ENCODE measurements around the gene RCAN1. TPM values are rescaled to one million over a fixed set of nuclear protein-coding genes. Genes with fewer than 3 reads are reported as not detected.

The RCAN1 gene
- total and polyA plus RNA-seq, 2 of the 8 experiments (the other 6 are each of a cell fraction or from before 2014, with no cell fraction given): 1.7 to 6.4 TPM

DNA sequence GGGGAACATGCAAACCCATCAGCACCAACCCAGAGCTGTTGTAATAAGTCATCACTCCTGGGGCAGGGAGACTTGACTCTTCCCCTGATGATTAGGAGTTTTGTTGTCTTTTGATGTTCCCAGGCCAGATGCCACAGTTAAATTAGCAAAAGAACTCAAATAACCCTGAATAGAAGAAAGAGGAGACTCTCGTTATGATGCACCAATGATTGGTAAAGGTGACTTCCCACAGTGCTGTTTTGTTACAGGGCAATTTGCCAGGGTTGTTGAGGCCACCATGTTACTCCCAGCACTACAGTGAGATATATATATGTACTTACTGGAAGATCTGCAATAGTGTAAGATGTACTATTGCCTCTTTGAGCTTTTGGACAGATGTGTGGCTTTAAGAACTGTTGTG is 24.3 kb upstream of the RCAN1 start:
- H2BK5ac ChIP-seq (ENCODE audit: low read depth, low read length): no peak overlapping the region
- no peak overlapping the region for H2BK12ac ChIP-seq (ENCODE audit: low read depth, low read length)
- H2BK15ac ChIP-seq (ENCODE audit: low read length): no peak overlapping the region
- H3K4me3 ChIP-seq (ENCODE audit: extremely low read depth in 1 of 4, insufficient read depth in 2 of 4, low read depth in 3 of 4, low read length in 4 of 4): no peak overlapping the region
- H2AK5ac ChIP-seq (ENCODE audit: low read depth, low read length): no peak overlapping the region
- H3K79me1 ChIP-seq (ENCODE audit: low read depth, low read length): no peaks in the 10 kb centered on the region
- no peak overlapping the region for H3K23ac ChIP-seq (ENCODE audit: insufficient read length)
- no peak overlapping the region for H2BK20ac ChIP-seq (ENCODE audit: low read length)
- FAIRE-seq (no peak), DNase-seq (ENCODE audit: low read depth in 1 of 2, low spot score in 2 of 2) (no peak)
- H3K4me1 ChIP-seq (replicated peaks in 1 of 4; ENCODE audit: control insufficient read depth in 3 of 4, insufficient read depth in 4 of 4, low read length in 3 of 4): no peaks in the 10 kb centered on the region
- no peaks in the 10 kb centered on the region for H3K27me3 ChIP-seq (replicated peaks in 1 of 4; ENCODE audit: control insufficient read depth in 3 of 4, extremely low read depth in 1 of 4, insufficient read depth in 3 of 4, low read length in 3 of 4)
- H3K4ac ChIP-seq (replicated peaks; ENCODE audit: insufficient read length, low read depth, low read length): no peak overlapping the region
- ChIA-PET POLR2A (ENCODE audit: partially characterized antibody) (no interaction called here), CTCF (ENCODE audit: partially characterized antibody) (interaction anchor here (0.6 to 2.4 kb wide), 2 partner anchors 9 to 15 kb away, joined by 3 to 7 read pairs; no protein-coding TSS in a partner anchor)
- H3K36me3 ChIP-seq (ENCODE audit: control insufficient read depth in 2 of 4, insufficient read depth in 4 of 4, low read length in 3 of 4): no peaks in the 10 kb centered on the region; a peak in 1 of 8 replicates
- no peak overlapping the region for H3K56ac ChIP-seq (replicated peaks; ENCODE audit: insufficient read length, low read depth, low read length)
- TF ChIP-seq BRCA1 (IDR thresholded peaks at IDR 0.05; ENCODE audit: low read depth, low read length): no peak
- H2BK120ac ChIP-seq (replicated peaks; ENCODE audit: low read depth, low read length): no peak overlapping the region
- H4K20me1 ChIP-seq (replicated peaks in 1 of 2; ENCODE audit: control insufficient read depth in 1 of 2, insufficient read depth in 2 of 2, low read length in 2 of 2): no peaks in the 10 kb centered on the region
- H4K5ac ChIP-seq (ENCODE audit: insufficient read length, low read depth, low read length): no peak overlapping the region
- no peak overlapping the region for H3K4me2 ChIP-seq (ENCODE audit: insufficient read depth in 1 of 2, low read depth in 2 of 2, low read length in 2 of 2)
- no peak overlapping the region for H3K27ac ChIP-seq (ENCODE audit: low read depth, low read length)
- no peak overlapping the region for H3K14ac ChIP-seq (ENCODE audit: insufficient read length)
- no peaks in the 10 kb centered on the region for H3K23me2 ChIP-seq (ENCODE audit: low read depth, low read length)
- H3K9ac ChIP-seq (replicated peaks in 1 of 4; ENCODE audit: extremely low read depth in 1 of 4, low read depth in 3 of 4, low read length in 3 of 4): no peak overlapping the region
- no peaks in the 10 kb centered on the region for H3K79me2 ChIP-seq (ENCODE audit: control insufficient read depth in 1 of 2, insufficient read depth in 2 of 2, low read length in 2 of 2)
- H3K9me3 ChIP-seq (ENCODE audit: insufficient read depth in 2 of 2, low read depth in 1 of 2, low read length in 1 of 2): no peaks in the 10 kb centered on the region
- H2AFZ ChIP-seq (ENCODE audit: low read length): no peak overlapping the region
- WGBS, 2 experiments (ENCODE audit: extremely low coverage in 1 of 2, insufficient coverage in 1 of 2, insufficient read length in 1 of 2, insufficient replicate concordance in 2 of 2, low coverage in 1 of 2, low lambda C conversion rate in 2 of 2, missing lambda C conversion rate in 1 of 2): 82% methylated on average over 1 of the region's 1 CpG; no CpG with 5 or more reads in 1 of the 2 experiments
- no peak overlapping the region for H3K18ac ChIP-seq (ENCODE audit: extremely low read depth, low read length)
- H4K8ac ChIP-seq (ENCODE audit: extremely low read depth, insufficient read depth, low read length): no peak overlapping the region
- H4K91ac ChIP-seq (replicated peaks; ENCODE audit: insufficient read length, low read length): no peak overlapping the region
